Activated T-cell treated with anti-CD3 and anti-CD28 coated beads for 1 hour (primary cell): ENCODE results near the gene PYHIN1.

Source experiments
- DNase-seq: peaks from one replicate; pipeline ENCODE4 v3.0.0-alpha.2; 2020; ENCODE audit warnings: low read depth

The PYHIN1 gene

DNA sequence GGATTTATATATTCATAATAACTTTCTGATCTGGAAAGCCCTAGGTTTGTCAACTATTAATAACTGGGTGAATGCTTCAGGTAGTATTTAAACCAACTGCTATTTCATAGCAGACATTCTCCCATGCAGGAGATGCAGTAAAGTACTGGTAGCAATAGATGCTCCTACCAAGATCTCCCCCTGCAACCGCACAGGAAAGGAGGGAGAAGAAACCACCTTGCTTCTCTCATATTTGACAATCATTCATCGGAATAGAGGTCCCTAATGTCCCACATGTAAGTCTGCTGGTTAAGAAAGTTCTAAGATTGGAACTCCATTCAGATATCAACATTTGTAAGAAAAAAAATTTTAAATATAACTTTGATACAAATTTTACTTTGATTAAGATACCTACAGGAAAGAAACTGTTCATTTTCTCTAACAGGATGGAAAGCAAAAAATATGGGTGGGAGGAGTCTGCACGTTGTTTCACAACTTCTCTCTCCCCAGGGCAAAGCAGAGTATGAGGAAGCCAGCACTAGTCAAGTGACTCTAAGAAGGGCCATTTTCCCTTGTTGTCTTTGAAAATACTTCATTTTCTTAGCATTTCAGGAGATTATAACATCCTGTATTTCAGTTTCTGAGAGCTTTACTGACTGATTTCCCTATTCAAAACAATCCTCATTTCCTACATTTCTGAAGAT lies at the start of gene PYHIN1:
TSS of gene PYHIN1 (plus strand) at position 498 of the 683 bp plus-strand sequence. CDS start 5,359 bp downstream, outside the sequence.
- DNase-seq = no peak

DNA sequence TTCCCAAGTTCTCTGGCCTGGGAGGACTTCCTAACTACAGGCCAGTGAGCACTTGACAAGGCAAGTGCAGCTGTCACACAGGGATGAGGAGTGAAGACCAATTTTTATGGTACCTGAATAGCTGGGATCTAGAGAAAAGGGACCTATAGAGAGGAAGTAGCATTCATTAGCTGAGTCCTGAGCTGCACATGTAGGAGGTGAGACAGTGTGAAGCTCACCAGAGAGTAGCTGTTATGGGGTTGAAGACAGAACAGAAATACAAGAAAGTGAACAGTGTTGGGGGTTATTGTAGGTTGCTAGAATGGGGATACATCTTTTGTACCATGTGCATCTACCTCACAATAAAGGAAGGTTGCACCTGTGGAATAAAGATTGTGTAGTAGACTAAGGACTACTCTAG lies 37.7 kb upstream of the PYHIN1 start:
- DNase-seq = no peak

DNA sequence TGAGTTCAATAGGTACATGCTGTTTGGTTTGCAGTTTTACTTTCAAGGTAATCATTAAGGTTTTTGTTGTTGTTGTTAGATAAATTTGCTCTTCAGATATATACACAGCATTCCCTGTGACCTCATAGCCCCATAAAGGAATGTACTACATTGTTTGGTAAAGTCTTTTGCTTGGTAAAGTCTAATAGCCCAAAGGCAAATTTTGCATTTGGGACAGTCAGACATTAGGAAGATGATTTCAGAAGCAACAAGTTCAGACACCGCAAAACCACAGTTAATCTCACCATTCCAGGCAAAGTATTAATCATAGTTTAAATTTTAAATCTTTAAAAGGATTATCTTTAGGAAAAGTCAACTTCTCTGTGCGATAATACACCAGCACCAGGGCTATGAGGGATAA lies 32.6 kb upstream of the PYHIN1 start:
- DNase-seq = no peak

DNA sequence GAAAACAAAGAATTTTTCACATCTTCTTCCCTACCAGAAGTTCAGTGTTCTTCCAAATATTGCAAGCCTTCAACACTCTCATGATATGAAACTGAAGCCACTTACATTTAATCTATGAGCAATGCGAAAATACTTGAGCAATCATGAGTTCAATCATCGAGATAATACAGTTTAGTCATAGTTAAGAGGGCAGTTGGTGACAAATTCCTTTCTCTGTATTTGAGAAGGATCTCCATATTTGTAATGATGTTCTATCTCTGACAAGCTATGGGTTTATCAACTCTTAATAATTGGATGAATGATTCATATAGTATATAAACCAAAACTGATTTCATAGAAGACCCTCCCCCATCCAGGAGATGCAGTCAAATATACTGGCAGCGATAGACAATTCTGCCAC lies 29.7 kb upstream of the PYHIN1 start:
- DNase-seq = no peak

DNA sequence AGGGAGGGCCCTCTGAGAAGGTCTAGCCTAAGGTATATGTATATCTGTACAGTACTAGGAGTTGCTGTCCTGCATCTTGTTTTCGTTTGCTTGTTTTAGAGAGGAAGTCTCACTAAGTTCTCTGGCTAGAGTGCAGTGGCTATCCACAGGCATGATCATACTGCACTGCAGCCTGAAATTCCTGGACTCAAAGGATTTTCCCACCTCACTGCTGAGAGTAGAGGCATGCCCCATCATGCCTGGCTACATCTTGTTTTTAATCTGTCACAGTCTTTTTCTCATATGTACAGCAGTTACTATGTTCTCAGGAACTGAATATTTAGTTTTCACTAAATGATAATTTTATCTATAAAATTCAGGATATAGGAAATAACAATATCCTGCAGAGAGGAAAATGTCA lies 15.3 kb upstream of the PYHIN1 start:
- DNase-seq = no peak

DNA sequence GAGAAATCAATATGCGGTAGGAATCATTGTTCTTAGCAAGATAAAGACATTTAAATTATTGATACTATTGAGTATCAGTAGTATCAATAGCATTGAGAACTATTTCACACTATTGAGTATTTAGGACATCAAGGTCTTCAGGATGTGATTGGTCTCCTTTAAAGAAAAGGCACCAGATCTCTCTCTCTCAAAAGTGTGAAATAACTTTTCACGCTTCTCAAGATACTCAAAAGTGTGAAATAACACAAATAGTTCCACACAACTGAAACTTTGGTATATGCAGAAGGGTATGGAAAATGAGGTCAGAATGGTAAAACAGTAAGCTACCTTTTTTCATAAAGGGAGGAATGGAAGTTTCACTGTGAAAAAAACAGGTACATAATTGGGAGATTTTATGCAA lies 6.7 kb upstream of the PYHIN1 start:
- DNase-seq = no peak

DNA sequence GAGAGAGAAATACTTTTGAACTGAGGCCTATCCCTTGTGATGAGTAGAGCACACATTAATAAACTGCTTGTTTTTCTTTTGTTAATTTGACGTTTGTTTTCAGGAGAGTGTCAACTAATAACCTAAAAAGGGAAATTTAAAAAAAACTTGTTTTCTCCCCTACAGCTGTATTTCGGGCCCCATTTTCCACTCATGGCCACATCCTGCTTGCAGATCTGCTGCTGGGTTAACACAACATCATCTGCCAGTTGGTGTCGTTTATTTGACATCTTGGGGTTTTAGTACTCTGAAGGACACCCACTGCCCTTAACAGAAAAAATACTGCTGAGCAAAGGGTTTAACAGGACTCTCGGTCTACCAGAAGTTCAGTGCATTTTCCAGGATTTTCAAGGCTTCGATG lies 848 bp upstream of the PYHIN1 start:
- peak; percentile 23 for DNase-seq

DNA sequence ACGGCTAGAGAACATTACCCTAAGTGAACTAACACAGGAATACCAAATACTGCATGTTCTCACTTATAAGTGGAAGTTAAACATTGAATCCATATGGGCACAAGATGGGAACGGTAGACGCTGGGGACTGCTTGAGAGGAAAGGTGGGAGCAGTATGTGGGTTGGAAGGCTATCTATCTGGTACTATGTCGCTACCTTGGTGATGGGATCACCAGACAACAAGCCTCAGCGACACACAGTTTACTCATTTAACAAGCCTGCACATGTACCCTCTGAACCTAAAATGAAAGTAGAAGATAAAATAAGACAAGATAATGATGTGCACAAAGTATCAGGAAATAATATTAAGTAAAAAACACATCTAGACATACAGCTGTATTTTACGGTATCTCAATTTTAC lies 819 bp downstream of the PYHIN1 start:
- no peak for DNase-seq

DNA sequence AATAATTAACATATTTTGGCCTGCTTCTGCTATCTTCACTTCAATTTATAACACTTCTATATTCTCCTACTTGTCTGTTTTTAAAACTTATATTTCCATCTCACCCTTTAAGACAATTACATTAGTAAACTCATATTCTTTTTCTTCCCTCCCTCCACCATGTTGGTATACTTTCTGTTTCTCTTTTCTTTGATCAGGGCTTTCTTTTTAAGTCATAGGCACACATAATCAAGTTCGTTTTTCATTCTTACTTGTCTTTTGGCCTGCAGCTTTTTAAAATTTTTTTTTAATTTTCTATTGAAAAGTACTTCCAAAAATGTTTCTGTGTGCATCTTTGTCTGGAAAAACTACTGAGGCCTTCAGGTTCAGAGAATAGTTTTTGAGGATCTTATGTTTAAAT lies 2.3 kb downstream of the PYHIN1 start:
- DNase-seq = no peak

DNA sequence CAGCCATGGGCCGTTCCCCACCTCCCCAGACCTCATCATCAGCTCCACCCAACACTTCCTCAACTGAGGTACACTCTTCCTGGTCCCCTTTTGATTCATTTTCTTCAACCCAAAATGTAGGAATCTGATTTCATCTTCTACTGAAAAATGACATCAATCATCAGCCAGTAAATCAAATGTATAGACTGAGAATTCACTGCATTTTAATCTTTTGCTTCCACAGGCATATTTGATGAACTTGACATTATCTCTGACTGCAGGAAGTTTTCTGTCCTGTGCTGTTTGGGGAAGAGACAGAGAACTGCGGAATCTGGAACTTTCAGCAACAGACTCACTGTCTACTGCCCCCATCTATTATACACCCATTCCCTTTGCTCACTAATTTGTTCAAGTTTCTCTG lies 7.8 kb downstream of the PYHIN1 start:
- no peak for DNase-seq

DNA sequence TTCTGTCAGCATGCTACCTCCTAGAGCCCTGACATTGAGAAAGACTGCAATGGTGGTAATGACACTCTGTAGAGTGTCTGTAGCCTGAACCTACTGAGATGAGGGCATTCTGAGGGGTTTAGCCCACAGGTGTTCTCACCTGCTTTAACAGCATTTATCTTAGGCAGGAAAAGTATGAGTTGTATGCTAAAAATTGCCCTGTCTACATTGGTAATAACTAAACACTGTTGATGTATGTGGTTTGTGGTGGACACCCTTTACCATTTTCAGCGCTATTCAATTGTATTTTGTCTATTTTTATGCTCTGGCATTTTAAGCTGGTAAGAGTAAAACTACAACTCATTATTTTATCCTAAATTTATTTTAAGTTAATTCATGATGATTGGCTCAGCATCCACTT lies 10.0 kb downstream of the PYHIN1 start:
- DNase-seq = no peak

DNA sequence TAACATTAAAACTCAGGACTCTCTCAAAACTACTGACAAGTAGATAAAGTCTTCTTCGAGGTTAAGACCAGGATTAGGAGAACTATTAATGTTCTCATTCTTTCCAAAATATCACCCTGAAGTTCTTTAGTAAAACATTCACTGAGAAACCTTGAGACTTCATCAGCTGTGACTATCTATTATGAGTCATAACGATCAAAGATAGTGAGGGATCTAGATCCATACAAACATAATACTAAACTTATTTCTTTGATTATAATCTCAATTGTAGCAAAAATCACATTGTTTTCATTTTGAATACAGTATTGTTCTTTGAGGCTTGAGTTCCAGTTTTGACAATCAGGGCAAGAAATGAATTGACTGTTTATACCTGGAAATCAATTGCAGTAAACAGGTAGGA lies 11.1 kb downstream of the PYHIN1 start:
- no peak for DNase-seq

DNA sequence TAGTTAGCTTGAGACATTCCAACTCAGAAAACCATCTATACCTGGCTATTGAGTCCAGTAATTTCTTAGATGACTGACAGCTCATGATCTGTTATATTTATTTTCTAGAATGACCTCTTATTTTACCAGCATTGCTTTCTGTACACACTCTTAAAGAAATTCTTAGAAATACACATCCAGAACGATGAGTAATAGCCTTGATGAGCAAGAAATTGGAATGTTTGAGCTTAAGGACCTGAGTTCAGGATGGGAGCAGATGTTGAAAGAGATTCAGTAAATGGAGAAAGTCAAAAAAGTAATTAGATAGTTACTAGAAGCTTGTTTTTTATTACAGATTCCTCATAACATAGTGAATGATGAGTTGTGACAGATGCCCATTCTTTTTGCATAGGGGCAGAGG lies 11.7 kb downstream of the PYHIN1 start:
- DNase-seq = no peak

DNA sequence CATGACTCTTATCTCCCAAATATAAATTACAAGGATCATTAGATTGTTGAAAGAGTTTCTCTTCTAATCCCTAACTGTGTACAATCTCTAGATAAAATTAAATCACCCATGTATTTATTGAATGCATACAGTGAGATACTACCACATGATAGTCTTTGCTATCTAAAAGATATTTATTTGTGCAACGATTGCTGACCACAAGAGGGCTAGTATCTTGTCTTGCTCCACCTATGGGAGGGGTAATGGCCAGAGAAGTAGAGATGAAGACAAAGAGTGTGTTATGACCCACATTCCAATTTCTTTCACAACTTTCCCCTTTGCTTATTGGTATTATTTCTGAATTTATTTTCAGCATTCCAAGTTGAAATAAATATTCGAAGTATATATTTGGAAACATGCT lies 13.7 kb downstream of the PYHIN1 start:
- DNase-seq = no peak

DNA sequence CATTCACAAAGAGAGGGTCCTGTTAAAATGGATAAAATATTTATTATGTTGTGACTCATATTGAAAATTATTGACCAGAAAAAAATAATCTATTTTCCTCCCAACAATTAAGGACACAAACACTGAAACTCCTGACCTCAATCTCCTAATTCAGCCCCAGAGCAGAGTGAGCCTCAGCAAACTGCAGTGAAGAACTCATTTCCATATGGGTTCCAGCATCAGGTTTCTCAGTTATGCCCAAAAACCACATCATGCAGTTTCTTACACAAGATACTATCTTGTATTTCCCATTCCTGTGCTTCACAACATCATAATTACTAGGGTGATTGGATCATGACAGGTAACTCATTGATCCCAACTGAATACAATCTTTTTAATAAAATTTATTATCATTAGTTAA lies 15.4 kb downstream of the PYHIN1 start:
- no peak for DNase-seq

DNA sequence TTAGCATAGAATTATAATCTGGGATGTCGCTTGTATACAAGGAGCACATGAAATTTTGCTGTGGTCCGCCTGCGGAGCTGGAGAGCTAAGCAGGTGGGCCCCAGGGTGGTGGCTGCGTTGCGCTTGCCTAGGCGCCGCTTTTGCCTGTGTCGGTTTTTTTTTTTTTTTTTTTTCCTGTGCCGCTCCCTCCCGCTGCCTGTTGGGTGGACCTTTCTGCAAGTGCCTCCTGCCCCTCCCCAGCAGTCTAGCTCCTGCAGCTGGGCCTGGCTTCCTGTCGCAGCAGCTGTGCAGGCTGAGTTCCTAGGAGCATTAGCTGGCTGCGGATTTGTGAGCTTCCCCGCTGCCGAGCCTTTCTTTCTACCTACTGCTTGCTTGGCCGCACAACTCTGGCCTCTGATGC lies 20.6 kb downstream of the PYHIN1 start:
- no peak for DNase-seq

DNA sequence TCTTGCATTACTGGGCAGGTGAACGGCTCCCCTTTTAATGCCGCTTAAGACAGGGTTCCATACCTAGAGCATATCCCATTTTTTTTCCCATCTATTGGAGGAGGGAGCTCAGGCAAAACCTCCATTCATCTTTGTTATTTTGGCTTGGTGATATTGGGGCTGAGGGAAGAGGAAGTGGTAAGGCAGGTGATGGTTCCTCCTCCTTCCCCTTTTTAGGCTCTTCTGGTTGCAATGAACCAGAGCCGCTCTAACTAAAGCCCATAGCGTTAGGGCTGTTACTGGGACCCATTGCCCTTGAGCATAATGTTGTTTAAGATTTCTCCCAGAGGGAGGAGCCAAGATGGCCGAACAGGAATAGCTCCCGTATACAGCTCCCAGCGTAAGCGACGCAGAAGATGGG lies 21.1 kb downstream of the PYHIN1 start:
- no peak for DNase-seq

DNA sequence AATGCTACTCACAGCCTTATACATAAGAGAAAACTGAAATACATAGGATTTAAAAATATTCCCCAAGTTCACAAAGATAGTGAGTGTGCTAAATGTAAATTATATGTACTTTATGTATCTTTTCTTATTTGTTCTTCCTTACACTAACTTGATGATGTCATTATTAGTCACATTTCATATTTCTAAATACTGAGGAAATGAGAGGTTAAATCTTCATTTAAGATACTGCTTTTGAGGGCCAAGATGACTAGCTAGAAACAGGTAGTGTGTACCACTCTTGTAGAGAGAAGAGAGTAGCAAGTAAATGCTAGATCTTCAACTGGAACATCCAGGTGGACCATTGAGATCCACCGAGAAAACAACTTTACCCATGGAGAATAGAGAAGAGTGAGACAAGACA lies 29.8 kb downstream of the PYHIN1 start:
- DNase-seq = no peak

DNA sequence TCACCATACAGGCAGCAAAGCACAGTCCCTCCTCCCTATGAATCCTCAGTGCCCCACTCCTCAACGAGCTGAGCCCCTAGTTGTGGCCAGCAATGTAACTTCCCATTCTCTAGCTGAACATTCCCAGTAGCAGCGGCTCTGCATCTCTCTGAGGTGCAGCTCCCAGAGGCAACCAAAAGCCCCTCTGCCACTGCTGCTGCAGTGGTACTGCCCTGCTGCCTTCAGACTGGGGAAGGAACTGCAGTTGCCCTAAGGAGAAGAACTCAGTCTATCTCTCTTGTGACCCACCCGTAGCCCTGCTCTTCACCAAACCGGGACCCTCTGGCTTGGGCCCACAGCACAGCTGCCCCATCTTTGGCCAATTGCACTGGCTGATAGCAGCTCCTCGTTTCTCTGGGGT lies 31.6 kb downstream of the PYHIN1 start:
- no peak for DNase-seq

DNA sequence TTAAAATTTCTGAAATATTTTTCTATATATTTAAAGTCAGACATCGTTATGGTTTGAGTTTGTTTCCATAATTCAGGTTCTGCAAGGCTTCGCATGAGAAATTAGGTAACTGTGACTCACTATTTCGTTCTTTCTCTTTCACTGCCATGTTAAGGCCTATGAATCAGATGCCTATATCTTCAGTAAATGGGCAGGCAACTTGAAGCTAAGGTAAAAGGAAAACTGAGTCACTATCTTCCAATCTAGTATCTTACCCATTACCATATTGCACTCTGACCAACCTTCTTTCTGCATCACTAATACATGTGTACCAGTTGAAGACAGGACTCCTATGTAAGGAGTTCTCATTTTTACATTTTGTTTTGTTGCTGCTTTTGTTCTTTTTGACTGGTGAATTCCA lies 37.8 kb downstream of the PYHIN1 start:
- DNase-seq = no peak

DNA sequence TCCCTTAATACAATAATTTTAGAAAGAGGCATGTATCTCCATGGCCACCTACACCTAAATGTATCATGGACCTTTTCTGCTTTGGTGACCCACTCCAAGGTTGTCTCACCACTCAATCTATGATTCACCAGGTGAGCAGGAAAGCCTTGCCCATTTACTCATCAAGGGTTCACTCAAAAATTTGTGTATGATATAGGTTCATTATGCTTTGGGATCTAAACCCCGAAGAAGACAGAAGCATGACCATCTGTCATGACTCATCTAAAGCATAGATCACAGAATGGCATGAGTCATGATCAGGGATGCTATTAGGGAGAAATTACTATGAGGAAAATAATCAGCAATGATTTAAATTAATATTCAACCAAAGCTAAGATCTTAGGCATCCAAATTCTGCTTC lies 38.5 kb downstream of the PYHIN1 start:
- no peak for DNase-seq

DNA sequence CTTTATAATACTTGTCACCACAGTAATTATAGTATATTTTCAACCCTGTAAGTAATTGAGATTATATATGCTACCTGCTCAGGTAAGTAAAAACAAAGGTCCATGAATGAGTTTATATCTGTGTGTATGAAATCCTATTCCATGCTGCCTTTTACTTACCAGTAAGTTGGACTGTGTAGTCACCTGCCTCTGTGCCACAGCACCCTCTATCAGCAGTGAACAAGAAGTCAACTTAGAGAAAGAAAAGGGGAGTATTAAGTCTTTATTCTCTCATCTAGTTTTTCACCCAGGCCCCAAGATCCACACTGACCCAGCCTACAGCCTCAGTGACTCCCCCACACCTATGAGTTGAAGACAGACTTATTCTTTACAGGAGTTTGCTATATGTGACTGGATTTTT lies 41.5 kb downstream of the PYHIN1 start:
- no peak for DNase-seq

DNA sequence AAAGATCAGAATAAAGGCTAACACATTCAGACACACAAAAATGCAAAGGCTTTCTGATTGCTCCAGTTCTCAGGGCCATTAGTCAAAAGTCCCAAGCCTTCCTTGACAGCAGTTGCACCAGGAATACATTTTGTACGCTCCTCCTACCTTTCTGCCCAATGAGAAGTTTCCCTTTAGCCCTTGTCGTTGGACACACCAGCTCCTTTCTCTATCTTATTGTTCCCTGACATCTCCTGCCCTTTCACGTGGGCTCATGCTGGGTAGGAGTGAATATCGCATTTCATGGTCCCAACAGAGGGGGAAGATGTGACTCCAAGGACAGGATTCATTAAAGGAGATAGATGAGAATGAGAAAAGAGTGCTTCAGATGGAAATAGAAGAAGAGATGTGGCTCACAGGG lies 44.9 kb downstream of the PYHIN1 start:
- DNase-seq = no peak

DNA sequence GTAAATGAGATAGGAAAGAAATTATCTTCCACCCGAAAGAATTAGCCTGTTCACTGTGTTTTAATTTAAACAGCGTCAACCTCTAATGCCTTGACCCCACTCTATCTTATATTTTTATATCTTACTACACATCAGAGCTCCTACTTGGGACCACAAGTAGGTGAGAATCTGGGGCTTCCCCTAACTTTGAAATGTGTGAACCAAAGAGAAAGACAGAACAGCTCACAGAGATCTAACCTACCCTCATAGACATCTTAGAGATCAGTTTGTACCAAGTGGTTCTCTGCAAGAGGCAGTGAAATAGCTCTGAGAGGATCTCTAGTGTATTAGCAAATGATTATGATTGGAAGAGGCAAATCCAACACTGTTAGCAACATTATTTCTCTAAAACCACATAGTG lies 47.4 kb downstream of the PYHIN1 start:
- no peak for DNase-seq

DNA sequence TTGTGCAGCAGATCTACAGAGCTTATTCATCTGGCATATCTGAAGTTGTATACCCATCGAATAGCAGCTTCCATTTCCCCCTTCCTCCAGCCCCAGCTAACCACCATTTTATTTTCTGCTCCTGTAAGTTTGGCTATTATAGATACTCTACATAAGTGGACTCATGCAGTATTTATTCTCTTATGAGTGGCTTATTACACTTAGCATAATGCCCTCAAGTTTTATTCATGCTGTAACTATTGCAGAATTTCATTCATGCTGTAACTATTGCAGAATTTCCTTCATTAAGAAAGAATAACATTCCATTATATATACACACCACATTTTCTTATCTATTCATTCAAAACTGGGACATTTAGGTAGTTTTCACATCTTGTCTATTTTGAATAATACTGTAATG lies 47.9 kb downstream of the PYHIN1 start:
- DNase-seq = no peak
